Activated T-cell treated with anti-CD3 and anti-CD28 coated beads for 24 hours (primary cell): Measurements from ENCODE around the gene ALDH1L2.
A peak's percentile ranks its signal among the peaks of the same experiment; 100 is the strongest.
"Not testable (repeated sequence)": the region's sequence is repeated elsewhere in the genome, so short reads cannot be mapped to it uniquely, and the experiment has no call there.

Source experiments
- DNase-seq: peaks from one replicate; pipeline ENCODE4 v3.0.0-alpha.2; 2020; ENCODE audit warnings: low read depth

ALDH1L2 gene

DNA sequence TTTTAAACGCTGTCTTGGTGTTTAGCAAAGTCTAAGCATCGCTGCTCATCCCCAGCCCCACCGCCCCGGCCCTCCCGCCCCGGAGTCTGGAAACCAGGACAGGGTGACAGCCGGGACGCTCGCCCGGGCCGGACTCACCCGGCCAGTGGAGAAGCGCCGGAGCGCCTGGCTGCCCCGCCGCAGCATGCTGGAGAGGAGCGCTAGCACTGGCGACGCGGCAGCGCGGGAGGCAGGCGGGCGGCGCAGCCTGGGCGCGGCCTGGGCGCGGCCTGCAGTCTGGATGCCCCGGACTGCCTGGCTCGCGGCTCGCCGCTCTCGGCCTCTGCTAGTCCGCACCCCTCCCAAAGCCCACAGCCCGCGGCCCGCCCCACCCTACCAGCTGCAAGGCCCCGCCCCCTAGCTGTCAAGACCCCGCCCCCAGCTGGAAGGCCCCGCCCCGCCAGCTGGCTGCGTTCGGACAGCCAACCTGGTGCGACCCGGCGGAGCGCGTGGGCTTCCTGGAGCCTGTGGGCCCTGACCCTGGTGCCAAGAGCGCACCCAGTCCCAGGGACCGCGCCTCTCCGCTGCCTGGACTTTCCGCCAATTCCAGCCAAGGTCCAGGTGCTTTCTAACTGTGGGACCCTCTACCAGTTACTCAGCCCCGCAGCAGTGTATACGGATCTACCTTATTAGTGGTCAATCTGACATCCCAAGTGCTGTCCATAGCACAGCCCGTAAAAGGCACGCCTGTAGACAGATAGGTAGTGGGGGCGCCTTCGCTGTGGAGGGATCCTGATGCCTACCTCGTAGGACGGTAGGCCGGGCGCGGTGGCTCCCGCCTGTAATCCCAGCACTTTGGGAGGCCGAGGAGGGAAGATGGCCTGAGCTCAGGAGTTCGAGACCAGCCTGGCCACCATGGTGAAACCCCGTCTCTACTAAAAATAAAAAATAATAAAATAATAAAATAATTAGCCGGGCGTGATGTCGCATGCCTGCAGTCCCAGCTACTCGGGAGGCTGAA is at the start of gene ALDH1L2:
Gene ALDH1L2 (minus strand): TSS at position 208 of the 1,000 bp plus-strand sequence. CDS start 22 bp downstream, at position 186.
- peak; percentile 32 for DNase-seq

GRCh38 chr12:105120551-105120950 is 36.3 kb upstream of the ALDH1L2 start:
- no peak for DNase-seq

DNA sequence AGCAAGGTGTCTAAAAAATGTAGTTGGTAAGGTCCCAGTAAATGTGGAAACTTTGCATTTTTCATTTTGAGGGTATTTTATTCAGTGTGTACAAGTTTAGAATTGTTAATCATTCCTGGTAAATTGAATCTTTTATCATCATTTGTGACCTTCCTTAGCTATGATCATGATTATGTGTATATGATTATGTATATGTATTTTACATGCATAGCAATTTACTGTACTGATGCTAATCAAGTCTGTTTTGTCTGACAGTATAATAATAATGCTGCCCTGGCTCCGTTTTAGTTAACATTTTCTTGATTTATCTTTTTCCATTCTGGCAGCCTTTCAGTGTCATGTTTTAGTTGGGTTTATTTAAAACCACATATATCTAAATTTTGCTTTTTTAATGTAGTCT is 32.7 kb upstream of the ALDH1L2 start:
- no peak for DNase-seq

- no peak for DNase-seq
Measured at GRCh38 chr12:105113094-105113493, 28.8 kb upstream of the ALDH1L2 start.

GRCh38 chr12:105110851-105111250 is 26.6 kb upstream of the ALDH1L2 start:
- DNase-seq, result no peak

DNA sequence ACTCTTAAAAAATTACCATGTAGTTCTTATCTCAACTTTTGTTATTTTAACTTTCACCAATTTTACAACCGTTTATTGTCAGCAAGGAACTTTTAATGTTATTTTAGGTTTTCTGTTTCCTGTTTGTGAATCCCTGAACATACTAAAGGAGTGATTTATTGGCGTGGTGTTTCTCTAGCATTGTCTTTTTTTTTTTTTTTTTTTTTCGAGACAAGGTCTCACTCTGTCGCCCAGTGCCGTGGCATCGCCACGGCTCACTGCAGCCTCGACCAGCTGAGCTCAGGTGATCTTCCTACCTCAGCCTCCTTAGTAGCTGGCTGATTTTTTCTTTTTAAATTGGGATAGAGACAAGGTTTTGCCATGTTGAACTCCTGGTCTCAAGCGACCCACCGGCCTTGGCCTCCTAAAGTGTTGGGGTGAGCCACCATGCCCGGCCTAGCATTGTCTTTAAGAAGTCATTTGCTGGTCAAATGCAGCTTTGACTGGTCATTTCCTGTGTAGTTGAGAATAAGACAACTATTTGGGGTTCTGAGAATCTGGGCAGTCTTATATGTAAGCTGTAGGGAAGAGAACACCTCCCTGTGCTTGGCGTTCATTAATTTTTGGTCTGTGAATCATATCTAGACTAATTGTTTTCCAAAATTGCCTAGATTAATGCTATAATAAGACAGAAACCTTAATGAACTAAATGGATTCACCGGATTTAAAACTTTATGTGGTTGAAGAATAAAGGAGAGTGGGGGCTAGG is 25.4 kb upstream of the ALDH1L2 start:
- no peak for DNase-seq

GRCh38 chr12:105107494-105108371 is 23.5 kb upstream of the ALDH1L2 start, which contains the start of gene WASHC4:
TSS of gene WASHC4 (plus strand) at chr12:105107731. CDS start at chr12:105107801, 70 bp downstream.
- DNase-seq, result peak; percentile 91

- no peak for DNase-seq
Measured at GRCh38 chr12:105107171-105107493, 22.9 kb upstream of the ALDH1L2 start.

GRCh38 chr12:105106621-105107020 is 22.4 kb upstream of the ALDH1L2 start:
- DNase-seq, result no peak

DNA sequence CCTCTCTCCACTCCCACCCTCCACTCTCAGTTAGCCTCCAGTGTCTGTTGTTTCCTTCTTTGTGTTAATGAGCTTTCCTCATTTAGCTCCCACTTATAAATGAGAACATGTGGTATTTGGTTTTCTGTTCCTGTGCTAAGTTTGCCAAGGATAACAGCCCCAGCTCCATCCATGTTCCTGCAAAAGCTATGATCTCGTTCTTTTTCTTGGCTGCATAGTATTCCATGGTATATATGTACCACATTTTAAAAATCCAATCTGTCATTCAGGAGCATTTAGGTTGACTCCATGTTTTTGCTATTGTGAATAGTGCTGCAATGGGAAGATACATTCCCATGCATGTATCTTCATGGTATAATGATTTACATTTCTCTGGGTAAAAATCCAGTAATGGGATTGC is 20.5 kb upstream of the ALDH1L2 start:
- no peak for DNase-seq

DNA sequence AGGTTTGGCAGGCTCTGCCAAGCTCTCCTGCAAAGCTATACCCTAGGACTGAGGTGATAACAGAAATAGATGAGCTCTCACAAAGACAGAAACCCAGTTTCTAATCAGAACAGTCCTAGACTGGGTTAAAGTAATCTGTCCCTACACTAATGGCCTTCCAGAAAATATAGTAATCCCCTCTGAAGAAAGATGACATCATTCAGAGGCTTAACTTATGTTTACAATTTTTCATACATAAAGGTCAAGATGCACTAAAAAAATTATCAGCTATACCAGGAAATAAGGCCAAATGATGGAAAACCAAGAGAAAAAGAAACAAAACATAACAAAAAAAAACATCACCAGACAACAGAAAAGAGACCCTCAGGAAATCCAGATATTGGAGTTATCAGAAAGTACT is 18.4 kb upstream of the ALDH1L2 start:
- DNase-seq, result no peak

DNA sequence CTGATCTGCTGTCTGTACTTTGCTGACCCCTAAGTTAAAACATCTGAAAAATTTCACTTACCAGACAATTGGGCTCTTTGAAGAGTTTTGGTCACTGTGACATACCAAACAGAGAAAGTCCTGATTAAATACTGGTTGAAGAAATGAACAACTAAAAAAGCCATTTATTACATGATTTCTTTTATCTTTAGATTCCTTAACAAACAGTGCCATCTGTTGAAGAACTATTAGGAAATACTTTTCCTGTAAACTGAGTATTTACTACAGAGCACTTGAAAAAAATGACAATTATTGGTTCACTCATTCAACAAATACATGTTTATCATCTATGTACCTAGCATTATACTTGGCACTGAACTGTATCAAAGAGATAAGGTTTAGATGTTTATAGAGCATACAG is 16.7 kb upstream of the ALDH1L2 start:
- no peak for DNase-seq

GRCh38 chr12:105100207-105100985 is 16.1 kb upstream of the ALDH1L2 start:
- no peak for DNase-seq

GRCh38 chr12:105099356-105099755 is 15.1 kb upstream of the ALDH1L2 start:
- no peak for DNase-seq

DNA sequence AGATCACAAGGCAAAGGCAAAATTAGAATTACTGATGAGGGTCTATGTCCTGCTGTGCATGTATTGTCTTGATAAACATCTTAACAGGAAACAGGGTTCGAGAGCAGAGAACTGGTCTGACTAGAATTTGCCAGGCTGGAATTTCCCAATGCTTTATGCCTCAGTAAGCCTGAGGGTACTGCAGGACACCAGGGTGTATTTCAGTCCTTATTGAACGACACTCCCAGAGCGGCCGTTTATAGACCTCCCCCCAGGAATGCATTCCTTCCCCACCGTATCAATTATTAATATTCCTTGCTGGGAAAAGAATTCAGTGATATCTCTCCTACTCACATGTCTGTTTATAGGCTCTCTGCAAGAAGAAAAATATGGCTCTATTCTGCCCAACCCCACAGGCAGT is 11.1 kb upstream of the ALDH1L2 start:
- not testable (repeated sequence) for DNase-seq

DNA sequence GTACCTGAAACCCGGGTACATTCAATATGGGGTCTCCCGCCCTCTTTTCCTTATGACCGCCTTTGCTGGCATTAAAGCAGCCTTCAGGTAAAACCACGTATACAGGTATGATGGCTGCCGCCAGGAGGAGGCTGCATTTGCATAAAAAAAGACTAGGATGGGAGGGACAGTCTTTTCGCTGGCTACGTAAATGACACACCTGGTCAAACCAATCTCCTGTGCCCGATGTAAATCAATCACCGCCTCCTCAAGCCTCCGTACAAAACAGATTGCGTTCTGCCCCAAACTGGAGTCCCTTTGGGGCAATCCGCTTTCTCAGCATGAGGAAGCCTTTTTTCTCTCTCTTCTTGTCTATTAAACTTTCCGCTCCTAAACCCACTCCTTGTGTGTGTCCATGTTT is 8.1 kb upstream of the ALDH1L2 start:
- no peak for DNase-seq

GRCh38 chr12:105091476-105092206 is 7.4 kb upstream of the ALDH1L2 start:
- DNase-seq, result no peak

- DNase-seq, result no peak
Measured at GRCh38 chr12:105090361-105090760, 6.1 kb upstream of the ALDH1L2 start.

GRCh38 chr12:105089817-105090216 is 5.6 kb upstream of the ALDH1L2 start:
- no peak for DNase-seq

DNA sequence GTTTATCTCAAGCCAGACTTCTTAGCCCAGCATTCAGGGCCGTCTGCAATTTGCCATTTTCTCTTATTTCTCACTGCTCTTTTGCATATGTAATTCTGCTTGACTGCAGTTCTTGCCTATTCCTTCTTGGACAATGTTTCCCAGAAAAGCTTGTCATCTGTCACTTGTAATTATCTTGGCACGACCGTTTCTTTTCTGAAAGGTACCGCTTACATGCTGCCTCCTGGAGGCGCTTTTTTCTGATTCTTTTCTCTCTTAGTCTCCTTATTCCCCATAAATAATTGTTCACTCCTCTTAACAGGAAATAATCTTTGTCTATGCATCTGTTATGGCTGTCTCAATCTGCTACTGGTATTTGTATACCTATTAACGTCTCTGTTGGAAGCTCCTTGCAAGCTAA is 1.2 kb upstream of the ALDH1L2 start:
- no peak for DNase-seq
